HepG2 (cell line): Measurements from ENCODE around the gene UQCR10. TPM values are rescaled to one million over a fixed set of nuclear protein-coding genes. Genes with fewer than 3 reads are reported as not detected.

Source experiments
- ATAC-seq: fragments of 200-7000 bp; cut with Tn5 transposase; 3 replicates; pipeline ENCODE4 v1.9.1; 2020; ENCODE audit warnings: mild to moderate bottlenecking, moderate library complexity
- BruUV-seq: library from RNA; stranded (reverse); fragments of 400-500 nt; replicated peaks from 2 replicates; lab custom pipeline; 2021; lab: Mats Ljungman, UMichigan
- CTCF ChIA-PET: fragments of 300-600 bp; formaldehyde crosslinking; extraction: SDS; loops from one replicate; lab custom pipeline; 2021; ENCODE audit warnings: low total read pairs, inconsistent platforms, low intra/inter-chr PET ratio; lab: Yijun Ruan, JAX
- POLR2A ChIA-PET: fragments of 350-600 bp; sonication (Branson Sonifier 250); formaldehyde crosslinking; loops from one replicate; lab custom pipeline; 2020; ENCODE audit warnings: antibody characterized with exemption, inconsistent platforms; lab: Yijun Ruan, JAX
- DNase-seq: peaks from one replicate; pipeline ENCODE4 v3.0.0-alpha.2; 2015; ENCODE audit warnings: low spot score
- FAIRE-seq: peaks from 3 replicates; lab custom pipeline; 2011; peaks lifted over from hg19 to GRCh38; lab: Jason Lieb, UNC
- H2AFZ ChIP-seq: one replicate; pipeline ENCODE4 v1.6.1; 2011; ENCODE audit warnings: low read length, inconsistent platforms
- H3K27ac ChIP-seq: fragments of 300-600 bp; 3 replicates; pipeline ENCODE4 v1.8.0; 2011; ENCODE audit warnings: mixed run types, mild to moderate bottlenecking, mixed read lengths, low read length, inconsistent platforms; ENCODE audit not compliant: insufficient read depth; ENCODE audit errors: extremely low read length
- H3K27me3 ChIP-seq, 2 experiments: fragments of 200-600 bp in 1 of 2; 2 replicates in 1 of 2; 3 replicates in 1 of 2; pipeline versions ENCODE4 v1.6.0 to v1.8.0; 2011; ENCODE audit warnings: low read length in 2 of 2, mild to moderate bottlenecking in 2 of 2, moderate library complexity in 2 of 2, inconsistent platforms in 1 of 2; ENCODE audit not compliant: insufficient read depth in 2 of 2, control insufficient read depth in 1 of 2
- H3K36me3 ChIP-seq, 2 experiments: fragments of 200-600 bp in 1 of 2; replicated peaks in 1 of 2; 2 replicates in 1 of 2; 3 replicates in 1 of 2; pipeline versions ENCODE4 v1.5.1 to v1.8.0; 2011; ENCODE audit warnings: low read length in 2 of 2, inconsistent platforms in 1 of 2; ENCODE audit not compliant: insufficient read depth in 2 of 2, control insufficient read depth in 1 of 2
- H3K4me1 ChIP-seq: 2 replicates; pipeline ENCODE4 v1.5.1; 2012; ENCODE audit warnings: low read length, inconsistent platforms; ENCODE audit not compliant: insufficient read depth
- H3K4me2 ChIP-seq: 2 replicates; pipeline ENCODE4 v1.6.0; 2011; ENCODE audit warnings: low read depth, low read length, inconsistent platforms
- H3K4me3 ChIP-seq, 3 experiments: fragments of 200-600 bp in 1 of 3; sonication (generic), shearing (Covaris generic) in 1 of 3; replicated peaks in 1 of 3; 2 replicates each; pipeline ENCODE4 v1.5.1; 2011 to 2016; ENCODE audit warnings: low read length in 3 of 3, inconsistent platforms in 2 of 3, low read depth in 2 of 3, mild to moderate bottlenecking in 2 of 3, control low read depth in 1 of 3, mixed read lengths in 1 of 3; ENCODE audit not compliant: insufficient read depth in 1 of 3
- H3K79me2 ChIP-seq: one replicate; pipeline ENCODE4 v1.6.1; 2011; ENCODE audit warnings: low read length, inconsistent platforms; ENCODE audit not compliant: insufficient read depth
- H3K9ac ChIP-seq: 2 replicates; pipeline ENCODE4 v1.6.0; 2011; ENCODE audit warnings: mild to moderate bottlenecking, low read depth, low read length, inconsistent platforms; ENCODE audit not compliant: insufficient read depth
- H3K9me3 ChIP-seq: 2 replicates; pipeline ENCODE4 v1.5.1; 2012; ENCODE audit warnings: mild to moderate bottlenecking, low read length
- H4K20me1 ChIP-seq: 2 replicates; pipeline ENCODE4 v1.6.0; 2011; ENCODE audit warnings: inconsistent platforms, mild to moderate bottlenecking, low read length, moderate library complexity; ENCODE audit not compliant: insufficient read depth
- AGO1 ChIP-seq: fragments of 200-400 bp; formaldehyde crosslinking; IDR thresholded peaks from 2 replicates; pipeline ENCODE4 v1.6.1; 2017; ENCODE audit warnings: mild to moderate bottlenecking, low read depth, low read length, moderate library complexity; ENCODE audit not compliant: poor library complexity, severe bottlenecking
- CEBPZ ChIP-seq: IDR thresholded peaks from 2 replicates; pipeline ENCODE4 v1.6.1; 2012; ENCODE audit warnings: low read length, improper control_type of control experiment
- CTCF ChIP-seq: sonication (generic); formaldehyde crosslinking; IDR thresholded peaks from 2 replicates; pipeline ENCODE4 v1.5.0; 2020; ENCODE audit warnings: mild to moderate bottlenecking, missing genetic modification reagents, moderate library complexity
- ELF1 ChIP-seq: sonication (generic); formaldehyde crosslinking; IDR thresholded peaks from 2 replicates; pipeline ENCODE4 v1.4.0; 2020; ENCODE audit warnings: missing genetic modification reagents
- FIP1L1 ChIP-seq: fragments of 200-400 bp; formaldehyde crosslinking; IDR thresholded peaks from 2 replicates; pipeline ENCODE4 v1.6.1; 2018; ENCODE audit warnings: low read depth, mild to moderate bottlenecking, low read length, moderate library complexity, borderline replicate concordance; ENCODE audit not compliant: insufficient read depth
- FUBP1 ChIP-seq: sonication (generic); formaldehyde crosslinking; IDR thresholded peaks from 2 replicates; pipeline ENCODE4 v1.5.1; 2020; ENCODE audit warnings: missing genetic modification reagents, mild to moderate bottlenecking, borderline replicate concordance
- HBP1 ChIP-seq: IDR thresholded peaks from 2 replicates; pipeline ENCODE4 v1.6.1; 2016; ENCODE audit warnings: low read depth, control low read depth
- MYC ChIP-seq: sonication (generic); formaldehyde crosslinking; IDR thresholded peaks from 2 replicates; pipeline ENCODE4 v1.9.0; 2021; ENCODE audit warnings: missing genetic modification reagents, borderline replicate concordance
- SIN3B ChIP-seq: fragments of 150-350 bp; IDR thresholded peaks from 2 replicates; pipeline ENCODE4 v1.6.1; 2014; ENCODE audit warnings: low read length
- TERF1 ChIP-seq: sonication (generic); formaldehyde crosslinking; IDR thresholded peaks from 2 replicates; pipeline ENCODE4 v1.8.0; 2022; ENCODE audit warnings: mild to moderate bottlenecking, missing genetic modification reagents, moderate library complexity
- ZNF20 ChIP-seq: sonication (generic); formaldehyde crosslinking; IDR thresholded peaks from 2 replicates; pipeline ENCODE4 v1.4.0; 2020; ENCODE audit warnings: mild to moderate bottlenecking, moderate library complexity, missing genetic modification reagents
- ZNF841 ChIP-seq: sonication (generic); formaldehyde crosslinking; IDR thresholded peaks from 2 replicates; pipeline ENCODE4 v1.8.1; 2023; ENCODE audit warnings: missing genetic modification reagents, borderline replicate concordance
- WGBS: methylation state at CpG from one replicate; pipeline ENCODE4 v1.1.6; 2017; ENCODE audit warnings: low lambda C conversion rate; 5-methylcytosine and 5-hydroxymethylcytosine counted together
- in situ Hi-C: cut with HindIII; loops from 2 replicates; pipeline ENCODE4 v1.10.0; 2017; ENCODE audit warnings: low pct_unique_long_range_greater_than_20kb; ENCODE audit not compliant: extremely low pct_ligation_motif_present
- intact Hi-C: fragments of 100-400 bp; cut with micrococcal nuclease; formaldehyde crosslinking; loops from one replicate; pipeline ENCODE4 v1.10.0; 2022; ENCODE audit not compliant: unreplicated experiment
- polyA plus RNA-seq, 8 experiments: library from polyadenylated mRNA; depleted of rRNA in 3 of 8; stranded (reverse) in 7 of 8; unstranded in 1 of 8; fragments of >200 nt; fragmentation: Illumina TruSeq in 4 of 8; extraction: Trizol in 4 of 8; gene quantifications; 2 replicates each; pipeline versions ENCODE4 v1.2.1 to v1.2.3, GENCODE V29; 2011 to 2016; ENCODE audit warnings: low read depth in 4 of 8, missing spikeins in 1 of 8, mixed read lengths in 1 of 8; ENCODE audit not compliant: insufficient read depth in 1 of 8
- total RNA-seq, 5 experiments: library from RNA; depleted of rRNA; stranded (reverse); fragments of >200 nt; fragmentation: Illumina TruSeq; extraction: Trizol; gene quantifications; 2 replicates each; pipeline ENCODE4 v1.2.3, GENCODE V29; 2016; ENCODE audit warnings: low read depth in 1 of 5

The UQCR10 gene
- total and polyA plus RNA-seq, 2 of the 13 experiments (the other 11 are each of a cell fraction or from before 2014, with no cell fraction given): 225 to 232 TPM

GRCh38 chr22:29724843-29725242, 42.3 kb upstream of the UQCR10 start (continued):
- TF ChIP-seq CEBPZ: no peak
- TF ChIP-seq AGO1: no peak
- TF ChIP-seq ELF1: no peak
- no peak for TF ChIP-seq TERF1 (CRISPR knock-in tag)
- TF ChIP-seq FUBP1 (CRISPR knock-in tag): no peak

GRCh38 chr22:29726106-29726505, 41.1 kb upstream of the UQCR10 start:
- FAIRE-seq (no peak), ATAC-seq (peak; percentile 2; the same call in 1 of the 3 replicates), DNase-seq (no peak)
- Histone ChIP-seq H3K79me2 (no peaks in the 10 kb centered on the region), H3K4me3 (no peak overlapping the region; a peak in 1 of 6 replicates), H3K4me2 (0 out of 2 replicates have a peak overlapping the region, but pooled peaks have one; percentile 16), H3K9ac (no peak overlapping the region), H3K9me3 (no peaks in the 10 kb centered on the region), H2AFZ (no peak overlapping the region), H3K27ac (no peak overlapping the region), H3K4me1 (peaks cover 12% of the 10 kb centered on the region; the same call in 1 of the 2 replicates), H3K27me3 (peaks cover 18 to 51% of the 10 kb centered on the region in 2 experiments; a peak in 4 of 5 replicates), H4K20me1 (0 out of 2 replicates have a peak, but pooled peaks cover 9% of the 10 kb centered on the region), H3K36me3 (peaks cover 0 to 1% of the 10 kb centered on the region in 2 experiments; a peak in 1 of 5 replicates)
- POLR2A ChIA-PET: no interaction called here
- WGBS: 33% methylated on average over 2 of the region's 7 CpGs
- intact Hi-C loops (no loop called here), in situ Hi-C loops (no loop called here)
- BruUV-seq: no TSS peak
- CTCF ChIA-PET: no interaction called here
- TF ChIP-seq FIP1L1 (no peak), ZNF841 (CRISPR knock-in tag) (no peak), CTCF (CRISPR knock-in tag) (0 out of 2 replicates have a peak, but pooled peaks have one; percentile 2), MYC (CRISPR knock-in tag) (no peak), HBP1 (CRISPR knock-in tag) (no peak), SIN3B (no peak), ZNF20 (CRISPR knock-in tag) (no peak)
